SU-DHL-6 (cell line): Measurements from ENCODE around the gene GSK3B.

ENCODE experiments used
- EZH2phosphoT487 ChIP-seq: fragments of 200-600 bp; sonication (generic), shearing (Covaris generic); conservative IDR thresholded peaks from 2 replicates; pipeline ENCODE4 v1.6.1; 2018; ENCODE audit warnings: mild to moderate bottlenecking, antibody characterized with exemption, low read length, moderate library complexity, mixed read lengths
- TF ChIP-seq, protein P1 (sequence below): fragments of 200-600 bp; sonication (generic); IDR thresholded peaks from one replicate; pipeline ENCODE4 v1.5.1; 2017; ENCODE audit warnings: antibody characterized with exemption, mild to moderate bottlenecking, low read length, moderate library complexity; ENCODE audit not compliant: insufficient read depth, poor library complexity, severe bottlenecking

GRCh38 chr3:119778811-119779210, 315.4 kb downstream of the GSK3B start:
- TF ChIP-seq, protein P1, sequence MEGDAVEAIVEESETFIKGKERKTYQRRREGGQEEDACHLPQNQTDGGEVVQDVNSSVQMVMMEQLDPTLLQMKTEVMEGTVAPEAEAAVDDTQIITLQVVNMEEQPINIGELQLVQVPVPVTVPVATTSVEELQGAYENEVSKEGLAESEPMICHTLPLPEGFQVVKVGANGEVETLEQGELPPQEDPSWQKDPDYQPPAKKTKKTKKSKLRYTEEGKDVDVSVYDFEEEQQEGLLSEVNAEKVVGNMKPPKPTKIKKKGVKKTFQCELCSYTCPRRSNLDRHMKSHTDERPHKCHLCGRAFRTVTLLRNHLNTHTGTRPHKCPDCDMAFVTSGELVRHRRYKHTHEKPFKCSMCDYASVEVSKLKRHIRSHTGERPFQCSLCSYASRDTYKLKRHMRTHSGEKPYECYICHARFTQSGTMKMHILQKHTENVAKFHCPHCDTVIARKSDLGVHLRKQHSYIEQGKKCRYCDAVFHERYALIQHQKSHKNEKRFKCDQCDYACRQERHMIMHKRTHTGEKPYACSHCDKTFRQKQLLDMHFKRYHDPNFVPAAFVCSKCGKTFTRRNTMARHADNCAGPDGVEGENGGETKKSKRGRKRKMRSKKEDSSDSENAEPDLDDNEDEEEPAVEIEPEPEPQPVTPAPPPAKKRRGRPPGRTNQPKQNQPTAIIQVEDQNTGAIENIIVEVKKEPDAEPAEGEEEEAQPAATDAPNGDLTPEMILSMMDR = no peak
- no peak for TF ChIP-seq EZH2phosphoT487
